Neural cell (in vitro differentiated cells): ENCODE measurements around the gene THTPA. TPM values are rescaled to one million over a fixed set of nuclear protein-coding genes. Genes with fewer than 3 reads are reported as not detected.

Experiments used
- H2AFZ ChIP-seq: fragments of 200-600, 300-800 bp; sonication (generic), shearing (Covaris generic); 2 replicates; pipeline ENCODE4 v1.6.0; 2014; ENCODE audit warnings: low read depth, mild to moderate bottlenecking, antibody characterized with exemption, low read length, moderate library complexity
- H3F3A ChIP-seq: fragments of 200-600 bp; shearing (Covaris generic); 2 replicates; pipeline ENCODE4 v1.6.1; 2016; ENCODE audit warnings: mild to moderate bottlenecking, moderate library complexity, mixed read lengths, antibody characterized with exemption, low read length; ENCODE audit not compliant: insufficient read depth, poor library complexity, severe bottlenecking
- H3K27ac ChIP-seq: fragments of 200-600, 300-800 bp; sonication (generic), shearing (Covaris generic); 2 replicates; pipeline ENCODE4 v1.5.1; 2014; ENCODE audit warnings: mild to moderate bottlenecking, low read length, moderate library complexity
- H3K27me3 ChIP-seq: fragments of 300-800, 200-600 bp; sonication (generic), shearing (Covaris generic); 2 replicates; pipeline ENCODE4 v1.6.0; 2014; ENCODE audit warnings: mild to moderate bottlenecking, low read depth, low read length, moderate library complexity; ENCODE audit not compliant: insufficient read depth
- H3K36me3 ChIP-seq: fragments of 300-800, 200-600 bp; sonication (generic), shearing (Covaris generic); 2 replicates; pipeline ENCODE4 v1.5.1; 2014; ENCODE audit warnings: mild to moderate bottlenecking, antibody characterized with exemption, low read length, moderate library complexity; ENCODE audit not compliant: insufficient read depth
- H3K4me2 ChIP-seq: fragments of 300-800, 200-600 bp; sonication (generic), shearing (Covaris generic); 2 replicates; pipeline ENCODE4 v1.6.0; 2014; ENCODE audit warnings: mild to moderate bottlenecking, low read length
- H3K4me3 ChIP-seq: fragments of 300-800, 200-600 bp; sonication (generic), shearing (Covaris generic); 2 replicates; pipeline ENCODE4 v1.5.1; 2014; ENCODE audit warnings: mild to moderate bottlenecking, low read length, moderate library complexity
- H3K79me2 ChIP-seq: fragments of 200-600 bp; shearing (Covaris generic); replicated peaks from 2 replicates; pipeline ENCODE4 v1.6.0; 2014; ENCODE audit warnings: mild to moderate bottlenecking, low read length, moderate library complexity; ENCODE audit not compliant: insufficient read depth
- H3K9ac ChIP-seq: fragments of 300-800, 200-600 bp; sonication (generic), shearing (Covaris generic); 2 replicates; pipeline ENCODE4 v1.6.1; 2016; ENCODE audit warnings: mild to moderate bottlenecking, low read length, mixed read lengths
- H3K9me2 ChIP-seq: fragments of 200-600 bp; shearing (Covaris generic); 2 replicates; pipeline ENCODE4 v1.6.1; 2016; ENCODE audit warnings: mild to moderate bottlenecking, low read length, mixed read lengths; ENCODE audit not compliant: insufficient read depth
- H3K9me3 ChIP-seq: fragments of 200-600, 300-800 bp; sonication (generic), shearing (Covaris generic); 2 replicates; pipeline ENCODE4 v1.6.1; 2016; ENCODE audit warnings: mild to moderate bottlenecking, mixed run types, low read length, moderate library complexity, mixed read lengths
- H4K20me1 ChIP-seq: fragments of 200-600 bp; shearing (Covaris generic); 2 replicates; pipeline ENCODE4 v1.6.1; 2016; ENCODE audit warnings: mild to moderate bottlenecking, mixed run types; ENCODE audit not compliant: insufficient read depth
- CTCF ChIP-seq: fragments of 450-650 bp; IDR thresholded peaks from 2 replicates; pipeline ENCODE4 v1.5.1; 2014; ENCODE audit warnings: antibody characterized with exemption, mild to moderate bottlenecking, moderate library complexity; ENCODE audit not compliant: poor library complexity, severe bottlenecking
- EP300 ChIP-seq: fragments of 450-650 bp; conservative IDR thresholded peaks from 2 replicates; pipeline ENCODE4 v1.6.1; 2014; ENCODE audit warnings: antibody characterized with exemption, mild to moderate bottlenecking, moderate library complexity; ENCODE audit not compliant: poor library complexity, severe bottlenecking
- EZH2 ChIP-seq: fragments of 200-600, 300-800 bp; shearing (Covaris generic), sonication (generic); IDR thresholded peaks from 2 replicates; pipeline ENCODE4 v1.6.1; 2014; ENCODE audit warnings: antibody characterized with exemption, low read length, borderline replicate concordance, mild to moderate bottlenecking; ENCODE audit not compliant: insufficient read depth, poor library complexity, severe bottlenecking
- MXI1 ChIP-seq: fragments of 450-650 bp; conservative IDR thresholded peaks from 2 replicates; pipeline ENCODE4 v1.6.1; 2014; ENCODE audit warnings: antibody characterized with exemption, mild to moderate bottlenecking; ENCODE audit not compliant: poor library complexity, severe bottlenecking
- POLR2AphosphoS5 ChIP-seq: IDR thresholded peaks from 2 replicates; pipeline ENCODE4 v1.6.1; 2012
- RAD21 ChIP-seq: fragments of 450-650 bp; conservative IDR thresholded peaks from 2 replicates; pipeline ENCODE4 v1.6.1; 2014; ENCODE audit warnings: antibody characterized with exemption, mild to moderate bottlenecking, moderate library complexity
- REST ChIP-seq: IDR thresholded peaks from 2 replicates; pipeline ENCODE4 v1.6.1; 2012; ENCODE audit warnings: borderline replicate concordance
- SMC3 ChIP-seq: fragments of 450-650 bp; conservative IDR thresholded peaks from 2 replicates; pipeline ENCODE4 v1.6.1; 2014; ENCODE audit warnings: antibody characterized with exemption, mild to moderate bottlenecking, moderate library complexity; ENCODE audit not compliant: poor library complexity
- TAF1 ChIP-seq: IDR thresholded peaks from 2 replicates; pipeline ENCODE4 v1.6.1; 2012; ENCODE audit warnings: low read depth
- polyA plus RNA-seq: library from polyadenylated mRNA; depleted of rRNA; stranded (reverse); fragments of >200 nt; gene quantifications from 2 replicates; pipeline ENCODE4 v1.2.3, GENCODE V29; 2014

Gene THTPA
- polyA plus RNA-seq, 1 donor from 2014 or later: 51.3 TPM

- H2AFZ ChIP-seq: no peak overlapping the region
- no peaks in the 10 kb centered on the region for H4K20me1 ChIP-seq
- no peaks in the 10 kb centered on the region for H3F3A ChIP-seq
- TF ChIP-seq RAD21 (no peak), POLR2AphosphoS5 (no peak), EZH2 (no peak), REST (no peak), EP300 (no peak), TAF1 (no peak)
- no peaks in the 10 kb centered on the region for H3K9me2 ChIP-seq
- no peaks in the 10 kb centered on the region for H3K27me3 ChIP-seq
- no peak overlapping the region for H3K4me2 ChIP-seq
- H3K27ac ChIP-seq: no peak overlapping the region
- peak overlapping the region; percentile 15 for H3K9ac ChIP-seq
- no peak overlapping the region for H3K4me3 ChIP-seq
- H3K36me3 ChIP-seq: no peaks in the 10 kb centered on the region
- H3K79me2 ChIP-seq: peaks cover 16% of the 10 kb centered on the region
- H3K9me3 ChIP-seq: no peaks in the 10 kb centered on the region
Observed at GRCh38 chr14:23561259-23561658, 5.2 kb downstream of the THTPA start.

- H3F3A ChIP-seq: no peaks in the 10 kb centered on the region
- H3K9me2 ChIP-seq: no peaks in the 10 kb centered on the region
- H3K36me3 ChIP-seq: no peaks in the 10 kb centered on the region
- H3K27me3 ChIP-seq: no peaks in the 10 kb centered on the region
- H3K9ac ChIP-seq: peak overlapping the region; percentile 5
- no peaks in the 10 kb centered on the region for H4K20me1 ChIP-seq
- no peak for TF ChIP-seq EZH2
- TF ChIP-seq TAF1: no peak
- TF ChIP-seq SMC3: no peak
- TF ChIP-seq EP300: no peak
- TF ChIP-seq CTCF: no peak
- no peak for TF ChIP-seq RAD21
- no peak for TF ChIP-seq MXI1
- no peak for TF ChIP-seq REST
- no peak for TF ChIP-seq POLR2AphosphoS5
- no peak overlapping the region for H3K4me2 ChIP-seq
- no peak overlapping the region for H3K4me3 ChIP-seq
- H3K27ac ChIP-seq: no peak overlapping the region
- no peak overlapping the region for H2AFZ ChIP-seq
- H3K79me2 ChIP-seq: peaks cover 7% of the 10 kb centered on the region
- H3K9me3 ChIP-seq: no peaks in the 10 kb centered on the region
Observed at GRCh38 chr14:23561873-23562821, 6.1 kb downstream of the THTPA start.
